Loucy (cell line): ENCODE measurements around the gene TTC7B.

Source experiments
- H2AFZ ChIP-seq: fragments of 200-600 bp; sonication (generic); 2 replicates; pipeline ENCODE4 v1.6.0; 2016; ENCODE audit warnings: antibody characterized with exemption, mild to moderate bottlenecking, low read length, moderate library complexity
- H3F3A ChIP-seq: fragments of 200-600 bp; 2 replicates; pipeline ENCODE4 v1.6.0; 2016; ENCODE audit warnings: antibody characterized with exemption, low read depth, mild to moderate bottlenecking
- H3K27me3 ChIP-seq: fragments of 200-600 bp; sonication (generic); 2 replicates; pipeline ENCODE4 v1.6.1; 2014; ENCODE audit warnings: low read length, mild to moderate bottlenecking; ENCODE audit not compliant: insufficient read depth, poor library complexity, severe bottlenecking
- H3K36me3 ChIP-seq: fragments of 200-600 bp; sonication (generic); 2 replicates; pipeline ENCODE4 v1.6.1; 2016; ENCODE audit warnings: low read length; ENCODE audit not compliant: insufficient read depth
- H3K4me1 ChIP-seq: fragments of 200-600 bp; sonication (generic); 2 replicates; pipeline ENCODE4 v1.5.1; 2014; ENCODE audit warnings: low read length, mild to moderate bottlenecking; ENCODE audit not compliant: insufficient read depth, poor library complexity, severe bottlenecking
- H3K4me2 ChIP-seq: fragments of 200-600 bp; sonication (generic); 2 replicates; pipeline ENCODE4 v1.6.0; 2014; ENCODE audit warnings: antibody characterized with exemption, low read length, low read depth, mild to moderate bottlenecking; ENCODE audit not compliant: poor library complexity, severe bottlenecking
- H3K4me3 ChIP-seq: fragments of 200-600 bp; sonication (generic); 2 replicates; pipeline ENCODE4 v1.5.1; 2014; ENCODE audit warnings: low read length, mild to moderate bottlenecking, mixed read lengths; ENCODE audit not compliant: poor library complexity, severe bottlenecking
- H3K79me2 ChIP-seq: fragments of 200-600 bp; sonication (generic); 2 replicates; pipeline ENCODE4 v1.6.1; 2014; ENCODE audit warnings: low read length; ENCODE audit not compliant: insufficient read depth
- H3K9ac ChIP-seq: fragments of 200-600 bp; sonication (generic); 2 replicates; pipeline ENCODE4 v1.6.0; 2014; ENCODE audit warnings: mild to moderate bottlenecking, low read depth, low read length, moderate library complexity; ENCODE audit not compliant: poor library complexity, severe bottlenecking
- H3K9me2 ChIP-seq: fragments of 200-600 bp; sonication (generic); replicated peaks from 2 replicates; pipeline ENCODE4 v1.6.1; 2016; ENCODE audit warnings: low read depth, low read length, mixed read lengths
- H3K9me3 ChIP-seq: fragments of 200-600 bp; sonication (generic); 2 replicates; pipeline ENCODE4 v1.6.1; 2014; ENCODE audit warnings: mild to moderate bottlenecking, antibody characterized with exemption, low read length, low read depth; ENCODE audit not compliant: insufficient read depth
- H4K20me1 ChIP-seq: fragments of 200-600 bp; sonication (generic); 2 replicates; pipeline ENCODE4 v1.6.0; 2014; ENCODE audit warnings: antibody characterized with exemption, low read length, mild to moderate bottlenecking; ENCODE audit not compliant: insufficient read depth, poor library complexity, severe bottlenecking
- EZH2phosphoT487 ChIP-seq: fragments of 200-600 bp; IDR thresholded peaks from 2 replicates; pipeline ENCODE4 v1.6.1; 2018; ENCODE audit warnings: antibody characterized with exemption, mild to moderate bottlenecking, moderate library complexity, borderline replicate concordance
- TF ChIP-seq, protein P1 (sequence below): fragments of 200-600 bp; sonication (generic); conservative IDR thresholded peaks from 2 replicates; pipeline ENCODE4 v1.5.1; 2014; ENCODE audit warnings: mild to moderate bottlenecking, antibody characterized with exemption, low read length

TTC7B gene

DNA sequence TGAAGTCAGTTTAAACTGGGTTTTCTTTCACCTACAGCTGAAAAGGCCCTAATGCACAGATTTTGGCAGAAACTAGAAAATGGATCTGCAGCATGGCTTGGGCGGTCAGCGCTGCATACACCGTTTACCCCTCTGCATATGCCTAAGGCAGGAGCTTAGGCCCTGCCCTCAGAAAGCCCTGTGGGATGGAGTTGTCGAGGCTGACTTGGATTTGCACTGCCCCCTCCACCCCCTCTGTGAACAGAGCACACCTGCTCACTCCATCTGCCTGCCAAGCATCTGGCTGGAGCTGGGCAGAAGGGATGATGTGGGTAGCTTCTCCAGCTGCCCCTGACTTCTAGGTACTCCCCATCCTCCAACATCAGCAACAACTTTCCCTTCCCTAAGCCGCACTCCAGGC lies 41.9 kb downstream of the TTC7B start:
- no peaks in the 10 kb centered on the region for H3K9me2 ChIP-seq
- peaks cover 46% of the 10 kb centered on the region; the same call in 1 of the 2 replicates for H3K36me3 ChIP-seq
- H3K27me3 ChIP-seq, result no peaks in the 10 kb centered on the region
- H4K20me1 ChIP-seq, result no peaks in the 10 kb centered on the region
- TF ChIP-seq, protein P1, sequence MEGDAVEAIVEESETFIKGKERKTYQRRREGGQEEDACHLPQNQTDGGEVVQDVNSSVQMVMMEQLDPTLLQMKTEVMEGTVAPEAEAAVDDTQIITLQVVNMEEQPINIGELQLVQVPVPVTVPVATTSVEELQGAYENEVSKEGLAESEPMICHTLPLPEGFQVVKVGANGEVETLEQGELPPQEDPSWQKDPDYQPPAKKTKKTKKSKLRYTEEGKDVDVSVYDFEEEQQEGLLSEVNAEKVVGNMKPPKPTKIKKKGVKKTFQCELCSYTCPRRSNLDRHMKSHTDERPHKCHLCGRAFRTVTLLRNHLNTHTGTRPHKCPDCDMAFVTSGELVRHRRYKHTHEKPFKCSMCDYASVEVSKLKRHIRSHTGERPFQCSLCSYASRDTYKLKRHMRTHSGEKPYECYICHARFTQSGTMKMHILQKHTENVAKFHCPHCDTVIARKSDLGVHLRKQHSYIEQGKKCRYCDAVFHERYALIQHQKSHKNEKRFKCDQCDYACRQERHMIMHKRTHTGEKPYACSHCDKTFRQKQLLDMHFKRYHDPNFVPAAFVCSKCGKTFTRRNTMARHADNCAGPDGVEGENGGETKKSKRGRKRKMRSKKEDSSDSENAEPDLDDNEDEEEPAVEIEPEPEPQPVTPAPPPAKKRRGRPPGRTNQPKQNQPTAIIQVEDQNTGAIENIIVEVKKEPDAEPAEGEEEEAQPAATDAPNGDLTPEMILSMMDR, result no peak
- H3K9ac ChIP-seq, result no peak overlapping the region
- H3K4me3 ChIP-seq, result no peak overlapping the region
- H3K9me3 ChIP-seq, result no peaks in the 10 kb centered on the region
- H3K4me1 ChIP-seq, result no peaks in the 10 kb centered on the region
- H3F3A ChIP-seq, result no peaks in the 10 kb centered on the region
- H3K79me2 ChIP-seq, result no peaks in the 10 kb centered on the region
- no peak overlapping the region for H2AFZ ChIP-seq
- no peak overlapping the region for H3K4me2 ChIP-seq

DNA sequence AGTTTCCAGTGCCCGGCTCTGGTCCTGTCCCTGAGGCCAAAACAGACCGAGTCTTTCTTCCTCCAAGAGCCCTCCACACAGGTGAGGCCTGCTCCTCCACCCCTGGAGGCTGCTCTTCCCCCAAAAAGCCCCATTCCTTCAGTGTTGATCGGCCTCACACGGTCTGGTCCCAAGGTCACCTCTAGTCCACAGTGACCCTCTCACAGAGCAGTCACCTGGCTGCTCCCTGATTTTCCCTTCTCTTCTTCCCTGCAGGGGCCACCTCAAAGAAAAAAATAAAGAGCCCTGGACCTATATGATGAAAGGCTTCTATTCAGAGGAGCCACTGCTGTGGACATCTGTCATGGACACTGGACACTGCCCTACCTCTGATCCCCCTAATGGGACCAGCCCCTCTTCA lies 42.5 kb downstream of the TTC7B start:
- Histone ChIP-seq H3K4me2 (no peak overlapping the region), H3K79me2 (no peaks in the 10 kb centered on the region), H3K36me3 (peaks cover 45% of the 10 kb centered on the region; the same call in 1 of the 2 replicates), H3K9me2 (no peaks in the 10 kb centered on the region), H3F3A (no peaks in the 10 kb centered on the region), H3K9ac (no peak overlapping the region), H3K4me1 (no peaks in the 10 kb centered on the region), H3K4me3 (no peak overlapping the region), H4K20me1 (no peaks in the 10 kb centered on the region), H2AFZ (no peak overlapping the region), H3K9me3 (no peaks in the 10 kb centered on the region), H3K27me3 (no peaks in the 10 kb centered on the region)
- TF ChIP-seq, protein P1, result no peak
- TF ChIP-seq EZH2phosphoT487, result no peak

GRCh38 chr14:90773196-90773486 lies 43.1 kb downstream of the TTC7B start:
- no peak for TF ChIP-seq EZH2phosphoT487
- TF ChIP-seq, protein P1, result no peak
- peaks cover 1% of the 10 kb centered on the region; the same call in 1 of the 2 replicates for H3K9me3 ChIP-seq
- H4K20me1 ChIP-seq, result no peaks in the 10 kb centered on the region
- no peaks in the 10 kb centered on the region for H3F3A ChIP-seq
- no peak overlapping the region for H3K4me2 ChIP-seq
- no peaks in the 10 kb centered on the region for H3K27me3 ChIP-seq
- no peak overlapping the region for H2AFZ ChIP-seq
- H3K36me3 ChIP-seq, result peaks cover 45% of the 10 kb centered on the region; the same call in 1 of the 2 replicates
- no peaks in the 10 kb centered on the region for H3K4me1 ChIP-seq
- H3K9me2 ChIP-seq, result no peaks in the 10 kb centered on the region
- no peaks in the 10 kb centered on the region for H3K79me2 ChIP-seq
- H3K9ac ChIP-seq, result no peak overlapping the region
- H3K4me3 ChIP-seq, result no peak overlapping the region
